ENCODE results near the gene TSPAN19. TPM values are rescaled to one million over a fixed set of nuclear protein-coding genes. Genes with fewer than 3 reads are reported as not detected.

The TSPAN19 gene
- total RNA-seq, 1 experiment from 2014 or later = not detected

DNA sequence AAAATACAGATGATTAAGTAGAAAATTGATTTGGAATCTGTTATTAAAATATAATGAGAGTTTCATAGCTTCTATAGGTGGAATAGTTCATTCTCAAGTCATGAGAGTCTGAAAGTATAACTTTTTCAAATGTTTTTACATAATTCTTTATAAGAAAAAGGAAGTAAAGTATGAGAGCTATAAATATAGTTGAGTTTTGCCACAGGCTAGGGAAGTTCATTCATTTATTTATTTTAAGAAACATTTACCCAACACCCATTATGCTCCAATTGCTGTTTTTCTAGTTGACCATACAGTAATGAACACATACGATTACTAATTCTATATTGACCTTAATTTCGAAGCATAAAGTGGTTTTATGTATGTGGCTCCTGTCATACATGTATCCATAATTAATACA is 24.8 kb upstream of the TSPAN19 start:
- no peak for ATAC-seq
- no peak for DNase-seq
- peaks cover 8% of the 10 kb centered on the region; the same call in 1 of the 2 replicates for H3K27me3 ChIP-seq (ENCODE audit: low read length)
- no peaks in the 10 kb centered on the region for H3K9me2 ChIP-seq (replicated peaks; ENCODE audit: low read length)
- ChIA-PET POLR2A (ENCODE audit: unreplicated experiment) (interaction anchor here (0.6 kb wide), 1 partner anchor 789 kb away, joined by 4 read pairs; no protein-coding TSS in a partner anchor), CTCF (no interaction called here)
- no peaks in the 10 kb centered on the region for H3K4me1 ChIP-seq (ENCODE audit: insufficient read depth, low read length)
- H3F3A ChIP-seq (ENCODE audit: low read length, unreplicated experiment) = no peaks in the 10 kb centered on the region
- BruUV-seq (replicated peaks) = no TSS peak
- H3K27ac ChIP-seq (ENCODE audit: low read length) = no peak overlapping the region
- H2AFZ ChIP-seq (ENCODE audit: low read length) = no peak overlapping the region
- H3K9me3 ChIP-seq (ENCODE audit: low read length) = no peaks in the 10 kb centered on the region
- TF ChIP-seq EZH2phosphoT487 (IDR thresholded peaks at IDR 0.05; ENCODE audit: borderline replicate concordance, low read length) = no peak
- TF ChIP-seq CTCF (conservative IDR thresholded peaks at IDR 0.05; ENCODE audit: low read depth, low read length) = no peak
- no peak for TF ChIP-seq EZH2 (IDR thresholded peaks at IDR 0.05; ENCODE audit: low read length, unreplicated experiment)
- no peaks in the 10 kb centered on the region for H3K79me2 ChIP-seq (ENCODE audit: low read length)
- intact Hi-C loops (cut with micrococcal nuclease) = no loop called here
- no peak overlapping the region for H3K4me3 ChIP-seq (ENCODE audit: low read length)
- H4K20me1 ChIP-seq (ENCODE audit: low read length) = no peaks in the 10 kb centered on the region
- H3K36me3 ChIP-seq (ENCODE audit: low read depth, low read length) = no peaks in the 10 kb centered on the region
- no peak overlapping the region for H3K9ac ChIP-seq (ENCODE audit: low read length)
- H3K4me2 ChIP-seq (ENCODE audit: low read length) = no peak overlapping the region

GRCh38 chr12:85059594-85059993 is 23.5 kb upstream of the TSPAN19 start:
- POLR2A ChIA-PET (ENCODE audit: unreplicated experiment) = no interaction called here
- Histone ChIP-seq H3K9ac (ENCODE audit: low read length) (no peak overlapping the region), H2AFZ (ENCODE audit: low read length) (no peak overlapping the region), H3K4me3 (ENCODE audit: low read length) (no peak overlapping the region), H3F3A (ENCODE audit: low read length, unreplicated experiment) (no peaks in the 10 kb centered on the region), H4K20me1 (ENCODE audit: low read length) (no peaks in the 10 kb centered on the region), H3K27me3 (ENCODE audit: low read length) (peaks cover 19% of the 10 kb centered on the region; the same call in 1 of the 2 replicates), H3K9me3 (ENCODE audit: low read length) (no peaks in the 10 kb centered on the region), H3K27ac (ENCODE audit: low read length) (no peak overlapping the region), H3K36me3 (ENCODE audit: low read depth, low read length) (no peaks in the 10 kb centered on the region), H3K79me2 (ENCODE audit: low read length) (no peaks in the 10 kb centered on the region), H3K9me2 (replicated peaks; ENCODE audit: low read length) (no peaks in the 10 kb centered on the region), H3K4me1 (ENCODE audit: insufficient read depth, low read length) (no peaks in the 10 kb centered on the region), H3K4me2 (ENCODE audit: low read length) (no peak overlapping the region)
- CTCF ChIA-PET = no interaction called here
- no peak for DNase-seq
- no TSS peak for BruUV-seq (replicated peaks)
- ATAC-seq = no peak
- intact Hi-C loops (cut with micrococcal nuclease) = no loop called here
- TF ChIP-seq EZH2phosphoT487 (IDR thresholded peaks at IDR 0.05; ENCODE audit: borderline replicate concordance, low read length) (no peak), CTCF (conservative IDR thresholded peaks at IDR 0.05; ENCODE audit: low read depth, low read length) (no peak), EZH2 (IDR thresholded peaks at IDR 0.05; ENCODE audit: low read length, unreplicated experiment) (no peak)

- no peak overlapping the region for H3K4me2 ChIP-seq (ENCODE audit: low read length)
- BruUV-seq (replicated peaks) = no TSS peak
- TF ChIP-seq EZH2 (IDR thresholded peaks at IDR 0.05; ENCODE audit: low read length, unreplicated experiment) (no peak), EZH2phosphoT487 (IDR thresholded peaks at IDR 0.05; ENCODE audit: borderline replicate concordance, low read length) (no peak), CTCF (conservative IDR thresholded peaks at IDR 0.05; ENCODE audit: low read depth, low read length) (no peak)
- H3K36me3 ChIP-seq (ENCODE audit: low read depth, low read length) = no peaks in the 10 kb centered on the region
- CTCF ChIA-PET = no interaction called here
- no peak overlapping the region for H3K4me3 ChIP-seq (ENCODE audit: low read length)
- no peak overlapping the region for H3K9ac ChIP-seq (ENCODE audit: low read length)
- POLR2A ChIA-PET (ENCODE audit: unreplicated experiment) = no interaction called here
- H2AFZ ChIP-seq (ENCODE audit: low read length) = no peak overlapping the region
- no peaks in the 10 kb centered on the region for H3K9me2 ChIP-seq (replicated peaks; ENCODE audit: low read length)
- no peaks in the 10 kb centered on the region for H3F3A ChIP-seq (ENCODE audit: low read length, unreplicated experiment)
- H3K27me3 ChIP-seq (ENCODE audit: low read length) = peaks cover 26% of the 10 kb centered on the region; the same call in 1 of the 2 replicates
- ATAC-seq (no peak), DNase-seq (no peak)
- H3K9me3 ChIP-seq (ENCODE audit: low read length) = no peaks in the 10 kb centered on the region
- no peaks in the 10 kb centered on the region for H3K79me2 ChIP-seq (ENCODE audit: low read length)
- intact Hi-C loops (cut with micrococcal nuclease) = no loop called here
- no peaks in the 10 kb centered on the region for H3K4me1 ChIP-seq (ENCODE audit: insufficient read depth, low read length)
- no peak overlapping the region for H3K27ac ChIP-seq (ENCODE audit: low read length)
- no peaks in the 10 kb centered on the region for H4K20me1 ChIP-seq (ENCODE audit: low read length)
Observed at GRCh38 chr12:85058339-85058738, 22.3 kb upstream of the TSPAN19 start.
